ENCODE measurements around the gene NPLOC4.

The NPLOC4 gene

GRCh38 chr17:81579298-81579697 lies 57.6 kb downstream of the NPLOC4 start:
- peak overlapping the region; percentile 31 for H3K27ac Mint-ChIP-seq
- DNase-seq (no peak), ATAC-seq (replicated peaks) (no peak)
- H3K4me3 Mint-ChIP-seq = no peak overlapping the region
- H3K4me1 Mint-ChIP-seq = peaks cover 14 to 18% of the 10 kb centered on the region in 2 donors
- H3K9me3 Mint-ChIP-seq = no peaks in the 10 kb centered on the region
- H3K27me3 Mint-ChIP-seq = no peaks in the 10 kb centered on the region
- peaks cover 53 to 70% of the 10 kb centered on the region in 2 donors for H3K36me3 Mint-ChIP-seq

- Mint-ChIP-seq H3K27ac (no peak overlapping the region), H3K4me3 (no peak overlapping the region), H3K9me3 (no peaks in the 10 kb centered on the region), H3K27me3 (no peaks in the 10 kb centered on the region), H3K36me3 (peaks cover 55 to 70% of the 10 kb centered on the region in 2 donors), H3K4me1 (peaks cover 14 to 18% of the 10 kb centered on the region in 2 donors)
- ATAC-seq (replicated peaks) (no peak), DNase-seq (no peak)
Observed at GRCh38 chr17:81578561-81579225, 58.2 kb downstream of the NPLOC4 start.

GRCh38 chr17:81578038-81578441 lies 58.9 kb downstream of the NPLOC4 start:
- Mint-ChIP-seq H3K4me3 (no peak overlapping the region), H3K4me1 (peaks cover 14 to 18% of the 10 kb centered on the region in 2 donors), H3K9me3 (no peaks in the 10 kb centered on the region), H3K36me3 (peaks cover 52 to 68% of the 10 kb centered on the region in 2 donors), H3K27me3 (no peaks in the 10 kb centered on the region), H3K27ac (no peak overlapping the region)
- DNase-seq (no peak), ATAC-seq (replicated peaks) (no peak)

- H3K27ac Mint-ChIP-seq = peak overlapping the region; percentile 65
- no peaks in the 10 kb centered on the region for H3K27me3 Mint-ChIP-seq
- ATAC-seq (replicated peaks) (no peak), DNase-seq (no peak)
- peaks cover 56 to 70% of the 10 kb centered on the region in 2 donors for H3K36me3 Mint-ChIP-seq
- no peak overlapping the region for H3K4me3 Mint-ChIP-seq
- no peaks in the 10 kb centered on the region for H3K9me3 Mint-ChIP-seq
- peaks cover 14 to 18% of the 10 kb centered on the region in 2 donors for H3K4me1 Mint-ChIP-seq
Observed at GRCh38 chr17:81577278-81578000, 59.5 kb downstream of the NPLOC4 start.

- ATAC-seq (replicated peaks) (no peak), DNase-seq (no peak)
- peaks cover 52 to 67% of the 10 kb centered on the region in 2 donors for H3K36me3 Mint-ChIP-seq
- no peaks in the 10 kb centered on the region for H3K9me3 Mint-ChIP-seq
- H3K27me3 Mint-ChIP-seq = no peaks in the 10 kb centered on the region
- no peak overlapping the region for H3K27ac Mint-ChIP-seq
- H3K4me1 Mint-ChIP-seq = peaks cover 14 to 18% of the 10 kb centered on the region in 2 donors
- no peak overlapping the region for H3K4me3 Mint-ChIP-seq
Observed at GRCh38 chr17:81576621-81577277, 60.2 kb downstream of the NPLOC4 start.

DNA sequence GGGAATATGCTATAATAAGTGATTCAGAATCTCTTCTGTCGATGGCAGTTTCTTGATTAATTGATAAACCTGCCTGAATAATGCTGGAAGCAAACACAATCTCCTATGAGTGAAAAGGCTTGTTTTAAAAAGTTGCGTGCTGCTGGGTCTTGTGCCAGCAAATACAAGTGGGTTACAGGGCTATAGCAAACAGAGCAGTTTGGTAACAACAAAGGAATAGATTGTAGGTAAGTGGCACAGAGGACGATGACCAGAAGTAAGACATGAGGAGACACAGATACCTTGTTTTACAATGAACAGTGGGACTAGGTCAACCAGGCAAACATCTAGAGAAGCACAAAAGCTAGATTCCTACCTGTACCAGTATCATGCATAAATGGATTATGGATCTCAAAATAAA lies 61.1 kb downstream of the NPLOC4 start:
- H3K9me3 Mint-ChIP-seq = no peaks in the 10 kb centered on the region
- ATAC-seq (replicated peaks) (no peak), DNase-seq (no peak)
- H3K27ac Mint-ChIP-seq = no peak overlapping the region
- no peak overlapping the region for H3K4me3 Mint-ChIP-seq
- peaks cover 14 to 18% of the 10 kb centered on the region in 2 donors for H3K4me1 Mint-ChIP-seq
- no peaks in the 10 kb centered on the region for H3K27me3 Mint-ChIP-seq
- H3K36me3 Mint-ChIP-seq = peaks cover 51 to 66% of the 10 kb centered on the region in 2 donors

- H3K27me3 Mint-ChIP-seq = no peaks in the 10 kb centered on the region
- no peaks in the 10 kb centered on the region for H3K9me3 Mint-ChIP-seq
- no peak for ATAC-seq (replicated peaks)
- peaks cover 47 to 64% of the 10 kb centered on the region in 2 donors for H3K36me3 Mint-ChIP-seq
- H3K4me1 Mint-ChIP-seq = peaks cover 6 to 11% of the 10 kb centered on the region in 2 donors
- H3K4me3 Mint-ChIP-seq = no peak overlapping the region
- no peak for DNase-seq
- H3K27ac Mint-ChIP-seq = no peak overlapping the region
Observed at GRCh38 chr17:81574643-81574956, 62.3 kb downstream of the NPLOC4 start.

GRCh38 chr17:81573794-81574642 lies 62.9 kb downstream of the NPLOC4 start:
- Mint-ChIP-seq H3K4me3 (no peak overlapping the region), H3K36me3 (peaks cover 44 to 59% of the 10 kb centered on the region in 2 donors), H3K9me3 (no peaks in the 10 kb centered on the region), H3K4me1 (peaks cover 0 to 8% of the 10 kb centered on the region in 2 donors), H3K27me3 (no peaks in the 10 kb centered on the region), H3K27ac (no peak overlapping the region)
- ATAC-seq (replicated peaks) (no peak), DNase-seq (no peak)

DNA sequence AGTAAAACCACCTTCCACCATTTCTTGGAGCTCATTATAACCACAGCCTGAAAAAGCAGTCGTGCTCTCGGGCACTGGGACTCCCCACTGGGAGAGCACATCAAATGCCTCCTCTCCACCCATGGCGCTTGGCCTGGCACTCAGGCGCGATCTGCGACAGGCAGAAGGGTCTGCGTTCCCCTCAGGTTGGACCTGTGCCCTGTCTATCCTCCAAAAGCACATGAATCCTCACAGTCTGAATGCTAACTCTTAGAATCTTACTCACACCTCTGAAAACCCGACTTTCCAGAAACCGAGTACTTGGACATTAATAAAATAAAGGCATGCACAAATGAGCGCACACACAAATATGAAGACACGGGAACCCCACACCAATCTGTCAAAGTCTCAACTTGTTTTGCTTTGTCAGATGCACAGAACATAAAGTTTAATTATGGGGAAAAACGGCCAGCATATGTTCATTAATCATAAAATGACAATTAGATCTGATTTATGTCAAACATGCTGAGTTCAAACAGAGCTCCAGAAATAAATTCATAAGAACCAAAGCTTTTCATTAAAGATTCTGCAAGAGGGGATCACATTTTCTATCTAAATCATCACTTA lies 64.2 kb downstream of the NPLOC4 start:
- Mint-ChIP-seq H3K27me3 (no peaks in the 10 kb centered on the region), H3K27ac (no peak overlapping the region), H3K4me3 (no peak overlapping the region), H3K4me1 (peaks cover 0 to 1% of the 10 kb centered on the region in 2 donors), H3K36me3 (peaks cover 43 to 60% of the 10 kb centered on the region in 2 donors), H3K9me3 (no peaks in the 10 kb centered on the region)
- ATAC-seq (replicated peaks) = no peak
- no peak for DNase-seq

DNA sequence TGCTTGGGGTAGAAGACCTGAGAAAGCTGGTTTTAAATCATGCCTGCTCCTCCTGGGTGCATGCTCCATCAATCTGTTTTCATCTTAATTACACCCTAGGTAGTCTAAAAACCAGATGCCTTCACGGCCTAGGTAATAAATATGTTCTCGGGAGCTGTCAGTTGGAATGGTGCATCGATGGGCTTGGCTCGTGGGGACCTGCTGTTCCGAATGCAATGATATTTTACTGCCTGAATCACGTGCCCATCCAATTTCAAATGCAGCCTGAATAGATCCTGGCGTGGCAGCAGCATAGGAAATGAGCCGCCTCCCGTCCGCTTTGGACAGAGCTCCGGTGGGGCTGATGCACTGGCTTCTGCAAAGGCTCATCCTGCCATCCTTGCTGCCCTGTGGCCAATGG lies 65.9 kb downstream of the NPLOC4 start:
- no peaks in the 10 kb centered on the region for H3K9me3 Mint-ChIP-seq
- no peaks in the 10 kb centered on the region for H3K4me1 Mint-ChIP-seq
- ATAC-seq (replicated peaks) (no peak), DNase-seq (no peak)
- H3K4me3 Mint-ChIP-seq = no peak overlapping the region
- no peak overlapping the region for H3K27ac Mint-ChIP-seq
- H3K27me3 Mint-ChIP-seq = no peaks in the 10 kb centered on the region
- peaks cover 40 to 52% of the 10 kb centered on the region in 2 donors for H3K36me3 Mint-ChIP-seq

GRCh38 chr17:81569986-81570514 lies 66.9 kb downstream of the NPLOC4 start:
- ATAC-seq (replicated peaks) (no peak), DNase-seq (no peak)
- H3K4me1 Mint-ChIP-seq = no peaks in the 10 kb centered on the region
- H3K9me3 Mint-ChIP-seq = no peaks in the 10 kb centered on the region
- H3K27ac Mint-ChIP-seq = no peak overlapping the region
- H3K27me3 Mint-ChIP-seq = no peaks in the 10 kb centered on the region
- peaks cover 47 to 54% of the 10 kb centered on the region in 2 donors for H3K36me3 Mint-ChIP-seq
- no peak overlapping the region for H3K4me3 Mint-ChIP-seq

DNA sequence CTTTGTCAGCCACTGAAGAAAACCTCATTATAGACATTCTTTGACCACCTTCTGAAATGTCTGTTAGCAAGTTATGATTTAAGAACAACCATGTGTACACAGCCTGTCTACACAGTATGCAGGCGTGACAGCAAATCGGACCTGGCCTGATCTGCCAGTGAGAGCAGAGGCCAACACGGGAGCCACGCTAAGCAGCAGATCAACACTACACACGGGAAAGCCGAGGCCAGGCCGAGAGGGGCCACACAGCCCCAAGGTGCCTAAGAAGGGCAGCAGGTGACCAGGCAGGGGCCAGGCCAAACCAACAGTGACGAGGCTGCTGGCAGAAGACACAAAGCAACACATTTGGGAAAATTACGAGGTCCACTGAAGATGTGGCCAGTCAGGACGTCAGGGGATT lies 68.5 kb downstream of the NPLOC4 start:
- no peak for DNase-seq
- peak overlapping the region; percentile 42 for H3K27ac Mint-ChIP-seq
- H3K9me3 Mint-ChIP-seq = no peaks in the 10 kb centered on the region
- H3K4me3 Mint-ChIP-seq = no peak overlapping the region
- H3K36me3 Mint-ChIP-seq = peaks cover 43 to 45% of the 10 kb centered on the region in 2 donors
- no peaks in the 10 kb centered on the region for H3K27me3 Mint-ChIP-seq
- ATAC-seq (replicated peaks) = no peak
- H3K4me1 Mint-ChIP-seq = peaks cover 0 to under 1% of the 10 kb centered on the region in 2 donors

DNA sequence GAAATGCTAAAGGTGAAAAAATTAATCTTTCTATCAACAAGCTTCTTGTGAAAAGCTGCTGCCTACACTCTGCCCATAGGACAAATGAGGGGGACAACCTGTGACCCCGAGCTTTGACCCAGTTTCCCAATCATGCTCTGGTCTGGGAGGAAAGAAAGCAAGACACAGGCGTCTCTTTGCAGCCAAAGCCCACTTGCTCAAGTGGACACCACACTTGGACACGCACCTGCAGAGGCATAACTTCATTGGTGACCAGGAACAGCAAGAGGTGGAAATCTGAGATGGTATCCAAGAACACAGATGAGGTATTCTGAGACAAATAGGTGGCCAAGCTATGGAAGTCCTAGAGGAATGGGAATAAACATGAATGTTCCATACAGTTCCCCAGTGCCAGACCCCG lies 69.7 kb downstream of the NPLOC4 start:
- Mint-ChIP-seq H3K4me3 (no peak overlapping the region), H3K27ac (no peak overlapping the region), H3K36me3 (peaks cover 44 to 47% of the 10 kb centered on the region in 2 donors), H3K27me3 (no peaks in the 10 kb centered on the region), H3K9me3 (no peaks in the 10 kb centered on the region), H3K4me1 (peaks cover 5 to 12% of the 10 kb centered on the region in 2 donors)
- no peak for ATAC-seq (replicated peaks)
- DNase-seq = no peak
